Sigmoid colon (tissue), 4 donors: ENCODE results near the gene APBA1.

Experiments
- CTCF ChIP-seq, 4 experiments: fragments of 450-650 bp in 3 of 4; fragments of 200-600 bp in 1 of 4; IDR thresholded peaks; one replicate each; pipeline ENCODE4 v1.5.1; 2016 to 2019; ENCODE audit warnings: antibody characterized with exemption in 4 of 4, mild to moderate bottlenecking in 3 of 4, moderate library complexity in 2 of 4
- EP300 ChIP-seq, 4 donors: sonication (generic); formaldehyde crosslinking; IDR thresholded peaks; one replicate each; pipeline ENCODE4 v1.6.1; 2017; ENCODE audit warnings: antibody characterized with exemption in 4 of 4
- POLR2A ChIP-seq, 2 donors: fragments of 450-650 bp; IDR thresholded peaks; one replicate each; pipeline ENCODE4 v1.6.1; 2016; ENCODE audit warnings: antibody characterized with exemption in 2 of 2, mild to moderate bottlenecking in 2 of 2, moderate library complexity in 2 of 2

GRCh38 chr9:69420611-69421270 is 251.4 kb downstream of the APBA1 start:
- TF ChIP-seq POLR2A (IDR thresholded peaks at IDR 0.05) = no peak
- TF ChIP-seq CTCF (IDR thresholded peaks at IDR 0.05) = no peak
- no peak for TF ChIP-seq EP300 (IDR thresholded peaks at IDR 0.05)
